GM18499 (cell line): ENCODE measurements around the gene SCTR.

Experiments used
- ATAC-seq: cut with Tn5 transposase; IDR thresholded peaks from one replicate; pipeline ENCODE4 v1.9.1; 2021; ENCODE audit warnings: moderate number of reproducible peaks; ENCODE audit not compliant: insufficient read depth, unreplicated experiment

SCTR gene

DNA sequence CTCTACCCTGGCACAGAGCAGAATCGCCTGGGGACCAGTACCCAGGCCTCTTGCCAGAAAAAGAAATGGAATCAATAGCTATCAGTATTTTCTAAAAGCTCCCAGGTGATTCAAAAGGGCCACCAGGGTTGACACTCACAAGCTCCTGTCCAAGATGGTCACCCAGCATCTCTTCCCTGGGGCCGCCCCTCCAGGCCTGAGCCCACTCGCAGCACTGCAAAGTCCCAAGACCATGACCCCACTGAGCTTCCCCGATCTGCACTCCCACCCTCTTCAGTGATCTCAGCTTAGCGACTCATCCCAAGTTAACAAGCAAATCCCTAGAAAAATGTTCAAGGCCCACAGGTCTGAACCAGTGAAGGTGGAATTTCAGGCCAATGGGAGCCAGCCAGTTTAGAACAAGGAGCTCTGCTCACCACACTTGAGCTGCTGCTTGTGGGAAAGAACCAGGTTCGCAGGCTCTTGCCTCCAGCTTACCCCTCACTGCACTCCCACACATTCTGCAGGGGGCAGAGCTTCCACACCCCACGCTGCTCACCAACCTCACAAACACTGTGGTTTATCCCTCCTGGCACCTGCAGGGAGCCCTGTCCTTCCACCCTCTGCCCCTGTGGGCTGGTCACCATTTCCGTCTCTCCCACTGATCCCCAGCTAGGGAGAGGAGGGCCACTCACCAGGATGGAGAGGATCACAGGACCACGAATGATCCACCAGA is 72.8 kb downstream of the SCTR start:
- no peak for ATAC-seq

- no peak for ATAC-seq
Measured at GRCh38 chr2:119449521-119449920, 74.8 kb downstream of the SCTR start.

- ATAC-seq = no peak
Measured at GRCh38 chr2:119448427-119449141, 75.7 kb downstream of the SCTR start.

DNA sequence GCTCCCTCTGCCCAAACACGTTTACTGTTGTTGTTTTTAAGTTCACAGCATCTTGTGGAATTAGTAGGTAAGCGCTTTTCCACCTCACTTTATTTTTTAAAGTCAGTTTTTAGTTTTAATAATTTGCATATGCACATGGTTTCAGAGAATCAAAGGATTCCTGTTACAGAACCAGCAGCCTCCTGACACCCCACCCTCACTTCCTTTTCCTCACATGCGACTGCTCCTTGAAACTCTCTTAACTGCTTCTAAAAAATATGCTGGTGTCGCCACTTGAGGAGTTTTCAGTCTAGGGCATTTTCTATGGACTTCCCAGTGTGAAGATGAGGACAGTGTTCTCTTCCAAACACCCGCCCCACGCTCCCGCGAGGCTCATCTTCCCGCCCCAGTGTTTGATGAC is 78.2 kb downstream of the SCTR start:
- ATAC-seq = no peak

DNA sequence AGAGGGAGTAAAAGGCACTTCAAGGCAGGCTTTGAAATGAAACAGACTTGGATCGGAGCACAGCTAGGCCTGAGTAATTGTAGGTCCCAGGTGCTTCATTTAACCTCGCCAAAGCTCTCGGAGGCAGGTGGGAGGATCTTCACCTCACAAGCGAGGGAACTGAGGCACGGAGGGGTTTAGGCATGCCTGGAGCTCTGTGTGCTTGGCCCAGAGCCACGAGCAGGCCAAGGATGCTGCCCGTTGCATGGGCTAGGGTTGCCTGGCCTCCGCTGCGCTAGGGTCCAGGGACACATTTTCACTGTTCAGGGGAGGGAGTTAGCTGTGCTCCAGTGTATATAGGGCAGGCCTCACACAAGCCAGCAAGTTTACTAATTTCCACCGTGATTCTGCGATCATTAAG is 81.4 kb downstream of the SCTR start:
- no peak for ATAC-seq

- no peak for ATAC-seq
Measured at GRCh38 chr2:119442226-119442619, 82.1 kb downstream of the SCTR start.

DNA sequence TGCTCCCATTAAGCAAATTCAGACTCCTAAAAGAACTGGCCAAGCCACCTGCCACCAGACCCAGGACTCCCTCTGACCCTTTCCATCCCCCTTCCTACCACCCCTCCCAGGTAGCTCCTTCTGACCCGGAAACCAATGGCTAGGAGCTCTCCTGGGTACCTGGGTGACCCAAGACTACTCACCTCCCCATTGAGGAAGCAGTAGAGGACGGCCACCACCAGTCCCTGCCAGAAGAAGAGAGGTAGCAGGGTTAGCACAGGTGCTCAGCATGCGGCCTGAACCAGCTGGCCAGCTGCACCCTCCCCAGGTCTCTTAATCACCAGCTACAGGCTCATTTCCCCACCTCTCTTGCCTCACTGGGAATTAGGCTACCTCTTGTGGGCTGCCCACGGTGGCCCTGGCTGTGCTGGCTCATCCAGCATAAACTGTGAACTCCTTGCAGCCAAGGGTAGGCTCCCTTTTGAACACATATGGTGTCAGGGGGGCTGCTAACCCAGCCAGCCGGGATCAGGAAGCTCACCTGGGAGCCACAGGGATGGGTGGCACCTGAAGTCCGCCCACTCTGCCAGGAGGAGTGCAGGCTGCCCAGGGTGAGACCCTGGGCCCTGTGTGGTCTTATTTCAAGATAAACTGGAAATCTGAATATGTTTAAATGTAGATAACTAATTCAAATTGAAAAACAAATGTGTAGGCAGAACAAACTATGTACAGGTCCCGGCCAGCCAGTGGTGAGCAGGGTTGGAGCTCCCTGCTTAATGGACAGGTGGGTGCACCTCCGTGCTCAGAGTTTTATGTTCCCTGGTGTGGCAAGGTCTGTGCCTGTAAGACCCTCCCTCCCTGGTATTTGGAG is 82.7 kb downstream of the SCTR start:
- no peak for ATAC-seq

DNA sequence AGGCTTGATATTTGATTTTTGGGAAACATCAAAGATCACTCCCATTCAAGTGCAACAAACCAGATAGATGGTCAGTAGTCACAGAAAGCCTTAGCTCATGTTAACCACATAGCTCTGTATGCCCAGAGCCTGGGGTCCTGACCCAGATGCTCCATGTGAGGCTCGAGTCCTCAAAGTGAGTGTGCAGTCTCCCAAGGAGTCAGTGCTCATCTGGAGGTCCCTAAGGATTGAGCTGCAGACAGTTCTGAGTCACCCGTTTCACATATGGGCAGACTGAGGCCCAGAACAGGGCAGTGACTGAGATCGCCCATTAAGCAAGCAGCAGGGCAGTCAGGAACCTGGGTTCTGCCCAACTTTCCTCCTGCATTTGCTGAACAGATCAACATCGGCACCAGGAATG is 83.4 kb downstream of the SCTR start:
- no peak for ATAC-seq

GRCh38 chr2:119440501-119440870 is 83.8 kb downstream of the SCTR start:
- ATAC-seq = no peak

DNA sequence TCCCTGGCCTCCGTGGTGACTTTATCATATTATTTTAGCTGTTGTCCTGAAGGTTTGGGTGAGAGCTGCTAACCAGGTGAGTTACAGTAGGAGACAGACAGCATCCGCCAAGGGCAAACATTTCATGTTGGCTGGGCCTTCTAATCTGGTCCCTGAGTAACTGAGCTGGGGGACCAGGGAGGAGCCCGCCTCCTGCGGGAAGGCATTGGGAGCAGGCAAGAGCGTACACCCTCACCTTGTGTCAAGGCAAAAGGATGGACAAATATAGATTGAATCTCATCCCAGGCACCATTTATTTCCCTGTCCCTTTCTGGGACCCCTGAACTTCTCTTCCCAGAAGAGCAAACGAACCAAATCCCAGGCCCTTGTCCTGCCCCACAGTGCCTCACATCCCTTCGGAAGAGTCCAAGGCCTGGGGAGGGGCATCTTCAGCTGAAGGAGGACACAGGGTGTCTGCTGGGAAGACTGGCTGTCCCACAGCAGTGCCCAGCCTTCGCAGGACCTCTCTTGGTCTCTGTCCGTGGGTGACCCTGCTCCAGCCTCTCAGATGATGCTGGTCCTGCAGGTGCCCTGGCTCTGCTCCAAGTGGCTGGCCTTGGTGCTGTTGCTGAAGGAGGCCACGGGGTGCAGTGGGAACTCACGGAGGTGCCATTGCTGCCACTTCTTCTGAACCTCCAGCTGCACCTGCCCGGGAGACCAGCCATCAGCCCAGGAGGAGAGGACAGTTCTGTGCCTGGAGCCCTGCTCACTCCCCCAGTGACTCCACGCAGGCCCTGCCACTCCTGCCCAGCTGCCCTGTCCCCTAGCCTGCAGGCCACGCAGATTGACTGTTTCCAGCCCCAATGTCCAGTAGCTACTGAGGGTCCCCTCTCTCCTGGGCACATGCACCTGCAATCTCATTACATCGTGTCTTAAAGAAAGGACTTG is 84.4 kb downstream of the SCTR start:
- no peak for ATAC-seq

GRCh38 chr2:119438726-119439284 is 85.5 kb downstream of the SCTR start:
- ATAC-seq = no peak

DNA sequence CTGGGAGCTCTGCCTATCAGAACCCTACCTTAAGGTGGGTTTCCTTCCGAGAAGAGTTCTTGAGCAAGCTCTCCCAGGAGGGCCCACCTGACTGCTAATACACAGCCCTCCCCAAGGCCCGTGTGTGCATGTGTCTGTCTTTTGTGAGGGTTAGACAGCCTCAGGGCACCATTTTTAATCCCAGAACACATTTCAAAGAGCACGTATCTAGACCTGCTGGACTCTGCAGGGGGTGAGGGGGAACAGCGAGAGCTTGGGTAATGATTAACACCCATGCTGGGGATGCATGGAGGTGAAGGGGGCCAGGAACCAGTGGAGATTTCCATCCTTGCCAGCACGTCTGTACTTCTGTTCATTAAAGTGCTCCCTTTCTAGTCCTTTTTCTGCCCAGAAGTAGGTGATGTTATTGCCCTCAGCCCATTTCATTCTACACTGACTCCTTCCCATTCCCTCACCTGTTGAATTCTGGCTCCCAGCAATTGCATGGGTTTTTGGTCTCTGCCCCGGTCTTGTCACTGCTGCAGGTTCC is 86.1 kb downstream of the SCTR start:
- no peak for ATAC-seq

DNA sequence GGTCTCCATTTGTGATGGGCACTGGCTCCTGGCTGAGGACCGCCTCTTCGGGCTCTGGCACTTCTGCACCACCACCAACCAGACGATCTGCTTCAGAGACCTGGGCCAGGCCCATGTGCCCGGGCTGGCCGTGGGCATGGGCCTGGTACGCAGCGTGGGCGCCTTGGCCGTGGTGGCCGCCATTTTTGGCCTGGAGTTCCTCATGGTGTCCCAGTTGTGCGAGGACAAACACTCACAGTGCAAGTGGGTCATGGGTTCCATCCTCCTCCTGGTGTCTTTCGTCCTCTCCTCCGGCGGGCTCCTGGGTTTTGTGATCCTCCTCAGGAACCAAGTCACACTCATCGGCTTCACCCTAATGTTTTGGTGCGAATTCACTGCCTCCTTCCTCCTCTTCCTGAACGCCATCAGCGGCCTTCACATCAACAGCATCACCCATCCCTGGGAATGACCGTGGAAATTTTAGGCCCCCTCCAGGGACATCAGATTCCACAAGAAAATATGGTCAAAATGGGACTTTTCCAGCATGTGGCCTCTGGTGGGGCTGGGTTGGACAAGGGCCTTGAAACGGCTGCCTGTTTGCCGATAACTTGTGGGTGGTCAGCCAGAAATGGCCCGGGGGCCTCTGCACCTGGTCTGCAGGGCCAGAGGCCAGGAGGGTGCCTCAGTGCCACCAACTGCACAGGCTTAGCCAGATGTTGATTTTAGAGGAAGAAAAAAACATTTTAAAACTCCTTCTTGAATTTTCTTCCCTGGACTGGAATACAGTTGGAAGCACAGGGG is 87.1 kb downstream of the SCTR start:
- no peak for ATAC-seq

DNA sequence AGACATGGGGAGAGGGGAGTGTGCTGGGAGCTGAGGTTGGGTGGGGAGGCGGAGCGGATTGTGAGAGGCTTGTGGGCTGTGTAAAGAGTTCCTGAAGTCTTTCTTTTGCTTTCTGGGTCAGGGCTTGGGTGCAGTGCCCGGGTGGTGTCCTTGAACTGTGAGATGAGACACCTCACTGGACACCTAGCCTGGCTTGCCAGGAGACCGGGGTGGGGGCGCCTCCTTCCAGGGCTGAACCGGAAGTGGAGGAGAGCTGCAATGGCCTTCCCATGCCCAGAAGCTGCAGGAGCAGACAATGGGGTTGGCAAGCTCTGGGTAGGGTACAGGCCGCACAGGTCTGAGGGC is 88.4 kb downstream of the SCTR start:
- ATAC-seq = no peak

DNA sequence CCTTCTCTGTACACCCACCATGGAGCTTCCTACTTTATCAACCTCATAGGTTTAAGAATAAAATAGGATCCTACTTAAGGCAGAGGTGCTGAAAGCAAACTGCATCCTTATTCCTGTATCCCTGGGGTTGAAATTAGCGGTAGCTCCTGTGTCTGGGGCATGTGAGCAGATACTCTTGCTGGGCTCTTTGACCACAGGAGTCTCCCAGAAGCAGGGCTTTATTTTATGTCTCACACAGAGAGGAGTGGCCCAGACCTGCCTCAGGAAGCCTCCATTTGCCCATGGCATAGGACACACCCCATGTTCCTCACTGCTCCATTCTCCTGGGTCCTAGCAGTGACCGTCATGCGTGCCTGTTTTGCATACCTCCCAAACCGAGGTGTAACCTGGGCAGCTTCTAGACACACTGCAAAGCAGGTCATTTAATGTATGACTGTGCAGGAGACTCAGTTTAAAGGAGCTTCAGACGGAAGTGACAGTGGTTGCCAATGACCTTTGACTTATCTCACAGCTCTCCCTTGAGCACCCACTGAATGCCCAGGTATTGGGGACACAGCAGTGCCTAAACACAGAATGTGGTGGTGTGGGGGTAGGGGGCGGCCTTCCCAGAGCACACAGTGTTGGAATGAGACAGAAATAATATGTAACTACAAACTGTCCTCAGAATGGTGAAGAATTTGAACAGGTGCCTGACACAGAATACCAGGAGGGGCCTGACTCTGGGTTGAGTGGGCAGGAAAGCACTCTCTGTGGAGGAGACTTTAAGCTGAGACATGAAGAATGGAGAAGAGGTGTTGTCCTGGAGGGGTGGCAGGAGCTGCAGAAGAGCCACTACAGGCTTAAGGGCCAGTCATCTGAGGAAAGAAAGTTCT is 89.0 kb downstream of the SCTR start:
- no peak for ATAC-seq

GRCh38 chr2:119434664-119435063 is 89.6 kb downstream of the SCTR start:
- no peak for ATAC-seq

- no peak for ATAC-seq
Measured at GRCh38 chr2:119433636-119434327, 90.5 kb downstream of the SCTR start.
